ENCODE measurements around the gene CEP112.

DNA sequence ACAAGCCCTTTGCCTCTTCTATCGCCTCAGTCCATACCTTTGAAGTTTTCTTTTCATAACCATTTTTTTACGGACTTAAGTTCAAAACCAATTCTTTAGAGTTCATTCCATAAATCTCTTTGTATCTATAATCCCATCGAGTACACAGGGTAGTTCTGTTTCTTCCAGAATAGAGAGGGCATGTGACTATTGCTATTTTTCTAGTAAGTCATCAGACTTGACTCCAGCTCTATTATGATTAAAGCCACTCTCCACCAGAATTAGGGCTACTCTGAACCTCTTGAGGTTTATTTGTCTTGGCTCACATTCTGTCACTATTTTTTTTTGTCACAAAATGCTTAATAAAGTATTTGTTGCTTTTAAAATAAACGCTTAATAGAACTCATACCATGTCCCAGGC is 438.6 kb downstream of the CEP112 start:
- no peak for TF ChIP-seq BATF2 (CRISPR knock-in tag; IDR thresholded peaks at IDR 0.05)
- TF ChIP-seq SETDB1 (CRISPR knock-in tag; IDR thresholded peaks at IDR 0.05; ENCODE audit: borderline replicate concordance): no peak

Data from HepG2 (cell line).